Endothelial cell of umbilical vein (primary cell): ENCODE measurements around the gene ANKIB1. TPM values are rescaled to one million over a fixed set of nuclear protein-coding genes. Genes with fewer than 3 reads are reported as not detected.

Experiments
- BruUV-seq: library from RNA; stranded (reverse); fragments of 400-500 nt; replicated peaks from 2 replicates; lab custom pipeline; 2021; lab: Mats Ljungman, UMichigan
- CTCF ChIA-PET: fragments of 300-600, 350-600 bp; sonication (Branson Sonifier 250); formaldehyde crosslinking; loops from one replicate; lab custom pipeline; 2021; ENCODE audit warnings: antibody characterized with exemption, inconsistent platforms; lab: Charles Lee
- POLR2A ChIA-PET: fragments of 300-600, 350-600 bp; sonication (Branson Sonifier 250); formaldehyde crosslinking; loops from one replicate; lab custom pipeline; 2021; ENCODE audit warnings: antibody characterized with exemption, inconsistent platforms; lab: Charles Lee
- DNase-seq: peaks from one replicate; pipeline ENCODE4 v3.0.0-alpha.2; 2011; ENCODE audit warnings: low read depth, low spot score
- FAIRE-seq: peaks from 2 replicates; lab custom pipeline; 2011; peaks lifted over from hg19 to GRCh38; lab: Jason Lieb, UNC
- H2AFZ ChIP-seq: 2 replicates; pipeline ENCODE4 v1.6.0; 2012; ENCODE audit warnings: low read depth, low read length, control low read depth, inconsistent platforms
- H3K27ac ChIP-seq: 2 replicates; pipeline ENCODE4 v1.5.1; 2011; ENCODE audit warnings: low read depth, mild to moderate bottlenecking, control low read depth, low read length, moderate library complexity; ENCODE audit not compliant: insufficient read depth
- H3K27me3 ChIP-seq, 2 experiments: 2 replicates each; pipeline versions ENCODE4 v1.6.0 to v1.6.1; 2011; ENCODE audit warnings: low read length in 2 of 2, mixed read lengths in 1 of 2; ENCODE audit not compliant: control insufficient read depth in 2 of 2, insufficient read depth in 2 of 2
- H3K36me3 ChIP-seq, 2 experiments: 2 replicates in 1 of 2; 3 replicates in 1 of 2; pipeline ENCODE4 v1.5.1; 2011; ENCODE audit warnings: low read length in 2 of 2, mild to moderate bottlenecking in 1 of 2, moderate library complexity in 1 of 2; ENCODE audit not compliant: control insufficient read depth in 2 of 2, insufficient read depth in 2 of 2; ENCODE audit errors: extremely low read depth in 1 of 2
- H3K4me1 ChIP-seq: 3 replicates; pipeline ENCODE4 v1.5.1; 2011; ENCODE audit warnings: mild to moderate bottlenecking, low read length; ENCODE audit not compliant: control insufficient read depth, insufficient read depth; ENCODE audit errors: extremely low read depth
- H3K4me2 ChIP-seq: 2 replicates; pipeline ENCODE4 v1.6.1; 2011; ENCODE audit warnings: low read length, control low read depth, mixed read lengths; ENCODE audit not compliant: insufficient read depth
- H3K4me3 ChIP-seq, 3 experiments: fragments of 200-600 bp in 1 of 3; sonication (generic), shearing (Covaris generic) in 1 of 3; replicated peaks in 1 of 3; 2 replicates each; pipeline ENCODE4 v1.5.1; 2011 to 2016; ENCODE audit warnings: control low read depth in 3 of 3, low read length in 3 of 3, mild to moderate bottlenecking in 2 of 3, inconsistent platforms in 1 of 3, low read depth in 1 of 3, moderate library complexity in 1 of 3; ENCODE audit not compliant: insufficient read depth in 1 of 3
- H3K79me2 ChIP-seq: 2 replicates; pipeline ENCODE4 v1.6.0; 2012; ENCODE audit warnings: low read length, inconsistent platforms; ENCODE audit not compliant: control insufficient read depth, insufficient read depth
- H3K9ac ChIP-seq: replicated peaks from 2 replicates; pipeline ENCODE3; 2011; ENCODE audit warnings: low read length, control low read depth; ENCODE audit not compliant: insufficient read depth; ENCODE audit errors: extremely low read depth
- H3K9me1 ChIP-seq: replicated peaks from 3 replicates; pipeline ENCODE4 v1.6.0; 2011; ENCODE audit warnings: mild to moderate bottlenecking, low read length; ENCODE audit not compliant: control insufficient read depth, insufficient read depth; ENCODE audit errors: extremely low read depth
- H3K9me3 ChIP-seq: replicated peaks from 2 replicates; pipeline ENCODE4 v1.5.1; 2012; ENCODE audit warnings: low read length, inconsistent platforms; ENCODE audit not compliant: control insufficient read depth, insufficient read depth
- H4K20me1 ChIP-seq: replicated peaks from 2 replicates; pipeline ENCODE3; 2011; ENCODE audit warnings: mild to moderate bottlenecking, low read length; ENCODE audit not compliant: control insufficient read depth, insufficient read depth; ENCODE audit errors: extremely low read depth
- CTCF ChIP-seq, 2 donors: IDR thresholded peaks; 1 replicate in 1 of 2; 2 replicates in 1 of 2; pipeline ENCODE4 v1.5.1; 2011; ENCODE audit warnings: low read length in 2 of 2, mild to moderate bottlenecking in 2 of 2, moderate library complexity in 2 of 2, control low read depth in 1 of 2, inconsistent platforms in 1 of 2, low read depth in 1 of 2; ENCODE audit not compliant: insufficient read depth in 1 of 2; ENCODE audit errors: extremely low read depth in 1 of 2
- EZH2 ChIP-seq: IDR thresholded peaks from 2 replicates; pipeline ENCODE4 v1.6.1; 2012; ENCODE audit warnings: borderline replicate concordance, low read depth, mild to moderate bottlenecking, moderate library complexity, low read length, inconsistent platforms; ENCODE audit not compliant: severe bottlenecking
- FOS ChIP-seq: IDR thresholded peaks from 2 replicates; pipeline ENCODE4 v1.6.1; 2011; ENCODE audit warnings: mild to moderate bottlenecking, low read length, moderate library complexity, borderline replicate concordance; ENCODE audit not compliant: insufficient read depth
- GATA2 ChIP-seq: IDR thresholded peaks from 2 replicates; pipeline ENCODE4 v1.7.0; 2011; ENCODE audit warnings: low read depth, mild to moderate bottlenecking, moderate library complexity, mixed read lengths, low read length; ENCODE audit not compliant: insufficient read length, insufficient read depth
- JUN ChIP-seq: IDR thresholded peaks from 2 replicates; pipeline ENCODE4 v1.6.1; 2011; ENCODE audit warnings: borderline replicate concordance, low read depth; ENCODE audit not compliant: insufficient read length, insufficient read depth
- MAX ChIP-seq: IDR thresholded peaks from 2 replicates; pipeline ENCODE4 v1.6.1; 2011; ENCODE audit not compliant: insufficient read depth, insufficient read length
- MYC ChIP-seq: IDR thresholded peaks from one replicate; pipeline ENCODE4 v1.6.1; 2011; ENCODE audit warnings: mild to moderate bottlenecking, low read depth, low read length
- POLR2A ChIP-seq: IDR thresholded peaks from 2 replicates; pipeline ENCODE4 v1.6.1; 2012; ENCODE audit warnings: low read depth, mild to moderate bottlenecking, control low read depth, low read length
- POLR2AphosphoS5 ChIP-seq: IDR thresholded peaks from 2 replicates; pipeline ENCODE4 v1.6.1; 2012; ENCODE audit warnings: low read depth, mild to moderate bottlenecking, control low read depth, low read length, moderate library complexity; ENCODE audit not compliant: insufficient read depth
- dilution Hi-C: fragments of 300-500 bp; cut with MboI; formaldehyde crosslinking; loops from one replicate; pipeline ENCODE4 v1.15.0; 2019; ENCODE audit warnings: low sequenced_read_pairs; ENCODE audit not compliant: extremely low pct_ligation_motif_present
- intact Hi-C: fragments of 100-400 bp; cut with micrococcal nuclease; formaldehyde crosslinking; loops from one replicate; pipeline ENCODE4 v1.10.0; 2022
- polyA plus RNA-seq, 4 experiments: library from polyadenylated mRNA; depleted of rRNA in 3 of 4; stranded (reverse) in 3 of 4; unstranded in 1 of 4; fragments of >200 nt; gene quantifications; 2 replicates each; pipeline versions ENCODE4 v1.2.1 to v1.2.3, GENCODE V29; 2011 to 2012; ENCODE audit warnings: missing spikeins in 1 of 4
- total RNA-seq: library from RNA; stranded (reverse); gene quantifications from 2 replicates; pipeline ENCODE4 v1.2.3, GENCODE V29; 2021

Gene ANKIB1
- total and polyA plus RNA-seq, 2 donors (not counting 3 experiments of a cell fraction or from before 2014, with no cell fraction given), result 16.9 to 56.5 TPM

- ChIA-PET POLR2A (no interaction called here), CTCF (no interaction called here)
- no peak for TF ChIP-seq POLR2A
- no peak for TF ChIP-seq JUN
- TF ChIP-seq MYC, result no peak
- TF ChIP-seq POLR2AphosphoS5, result no peak
- no peak for TF ChIP-seq FOS
- TF ChIP-seq CTCF (IDR thresholded peaks at IDR 0.05; ENCODE audit: extremely low read depth in 1 of 2, insufficient read depth in 1 of 2, low read depth in 1 of 2, low read length in 2 of 2), result no peak
- no peak for TF ChIP-seq MAX
- no peak for TF ChIP-seq GATA2
- TF ChIP-seq EZH2, result no peak
- H3K27ac ChIP-seq, result no peak overlapping the region
- no peak overlapping the region for H3K4me2 ChIP-seq
- dilution Hi-C loops (no loop called here), intact Hi-C loops (no loop called here)
- H3K9me3 ChIP-seq, result no peaks in the 10 kb centered on the region
- H3K9me1 ChIP-seq, result no peaks in the 10 kb centered on the region
- no peak overlapping the region for H2AFZ ChIP-seq
- H3K4me3 ChIP-seq, result no peak overlapping the region
- DNase-seq (peak; percentile 37), FAIRE-seq (no peak)
- no peaks in the 10 kb centered on the region for H3K36me3 ChIP-seq
- H3K4me1 ChIP-seq, result no peaks in the 10 kb centered on the region
- H3K9ac ChIP-seq, result no peak overlapping the region
- no peaks in the 10 kb centered on the region for H3K79me2 ChIP-seq
- no TSS peak for BruUV-seq
- no peaks in the 10 kb centered on the region for H3K27me3 ChIP-seq
- peaks cover 4% of the 10 kb centered on the region for H4K20me1 ChIP-seq
Observed at GRCh38 chr7:92313055-92313454, 67.3 kb downstream of the ANKIB1 start.
